Trophoblast cell (in vitro differentiated cells and primary cell): Measurements from ENCODE around the gene SRR.
"Not testable (repeated sequence)": the region's sequence is repeated elsewhere in the genome, so short reads cannot be mapped to it uniquely, and the experiment has no call there.

ENCODE experiments used
- DNase-seq, 2 donors: peaks; one replicate each; pipeline ENCODE4 v3.0.0-alpha.2; 2016
- H2AFZ ChIP-seq: 2 replicates; pipeline ENCODE4 v1.6.1; 2013; ENCODE audit warnings: low read length, moderate library complexity, mild to moderate bottlenecking; ENCODE audit not compliant: insufficient read depth, poor library complexity
- H2AK5ac ChIP-seq: 2 replicates; pipeline ENCODE4 v1.6.1; 2013; ENCODE audit warnings: mild to moderate bottlenecking, low read length
- H2BK120ac ChIP-seq: 2 replicates; pipeline ENCODE4 v1.6.1; 2013; ENCODE audit warnings: low read length, mild to moderate bottlenecking, moderate library complexity; ENCODE audit not compliant: insufficient read depth, poor library complexity
- H2BK12ac ChIP-seq: 2 replicates; pipeline ENCODE4 v1.6.1; 2013; ENCODE audit warnings: mild to moderate bottlenecking, low read length, moderate library complexity
- H2BK5ac ChIP-seq: 2 replicates; pipeline ENCODE4 v1.6.1; 2013; ENCODE audit warnings: low read length, low read depth, moderate library complexity, mild to moderate bottlenecking; ENCODE audit not compliant: poor library complexity
- H3K14ac ChIP-seq: 2 replicates; pipeline ENCODE4 v1.6.1; 2013; ENCODE audit warnings: mild to moderate bottlenecking, low read length
- H3K18ac ChIP-seq: 2 replicates; pipeline ENCODE4 v1.6.1; 2013; ENCODE audit warnings: mild to moderate bottlenecking, low read length
- H3K23ac ChIP-seq: 2 replicates; pipeline ENCODE4 v1.6.1; 2013; ENCODE audit warnings: low read length
- H3K27ac ChIP-seq: 2 replicates; pipeline ENCODE4 v1.5.1; 2013; ENCODE audit warnings: low read depth, mild to moderate bottlenecking, inconsistent platforms, low read length, moderate library complexity
- H3K27me3 ChIP-seq: 2 replicates; pipeline ENCODE4 v1.6.1; 2013; ENCODE audit warnings: inconsistent platforms, mild to moderate bottlenecking, low read length, moderate library complexity; ENCODE audit not compliant: insufficient read depth
- H3K36me3 ChIP-seq, 2 experiments: 1 replicate in 1 of 2; 2 replicates in 1 of 2; pipeline ENCODE4 v1.6.1; 2013; ENCODE audit warnings: low read length in 2 of 2, mild to moderate bottlenecking in 2 of 2, moderate library complexity in 1 of 2; ENCODE audit not compliant: insufficient read depth in 2 of 2, control insufficient read depth in 1 of 2
- H3K4ac ChIP-seq: 2 replicates; pipeline ENCODE4 v1.6.1; 2013; ENCODE audit warnings: low read depth, mild to moderate bottlenecking, low read length, moderate library complexity
- H3K4me1 ChIP-seq, 2 experiments: 1 replicate in 1 of 2; 2 replicates in 1 of 2; pipeline ENCODE4 v1.6.1; 2013; ENCODE audit warnings: low read length in 2 of 2, mild to moderate bottlenecking in 2 of 2, moderate library complexity in 1 of 2; ENCODE audit not compliant: insufficient read depth in 2 of 2, control insufficient read depth in 1 of 2
- H3K4me2 ChIP-seq: 2 replicates; pipeline ENCODE4 v1.6.1; 2013; ENCODE audit warnings: inconsistent platforms, mild to moderate bottlenecking, low read length, moderate library complexity
- H3K4me3 ChIP-seq: 2 replicates; pipeline ENCODE4 v1.5.1; 2013; ENCODE audit warnings: mild to moderate bottlenecking, low read depth, low read length, inconsistent platforms
- H3K79me1 ChIP-seq: one replicate; pipeline ENCODE4 v1.6.1; 2013; ENCODE audit warnings: low read length
- H3K79me2 ChIP-seq: 2 replicates; pipeline ENCODE4 v1.6.1; 2013; ENCODE audit warnings: low read length, mild to moderate bottlenecking; ENCODE audit not compliant: control insufficient read depth, insufficient read depth, poor library complexity
- H3K9ac ChIP-seq: 2 replicates; pipeline ENCODE4 v1.6.1; 2013; ENCODE audit warnings: mild to moderate bottlenecking, low read length
- H3K9me3 ChIP-seq: 2 replicates; pipeline ENCODE4 v1.6.1; 2013; ENCODE audit warnings: low read depth, mild to moderate bottlenecking, control low read depth, inconsistent platforms, low read length; ENCODE audit not compliant: insufficient read depth
- H4K12ac ChIP-seq: 2 replicates; pipeline ENCODE4 v1.6.1; 2013; ENCODE audit warnings: low read depth, mild to moderate bottlenecking, low read length, moderate library complexity
- H4K8ac ChIP-seq: 2 replicates; pipeline ENCODE4 v1.6.1; 2013; ENCODE audit warnings: low read depth, mild to moderate bottlenecking, low read length, moderate library complexity
- H4K91ac ChIP-seq: one replicate; pipeline ENCODE4 v1.6.1; 2013; ENCODE audit warnings: low read depth, mild to moderate bottlenecking, low read length, moderate library complexity
- WGBS: extraction: QIAGEN DNeasy Blood & Tissue Kit; methylation state at CpG from one replicate; pipeline ENCODE4 v1.1.7; 2013; ENCODE audit warnings: missing lambda C conversion rate; ENCODE audit not compliant: insufficient read length, insufficient coverage; ENCODE audit errors: extremely low coverage; 5-methylcytosine and 5-hydroxymethylcytosine counted together

Gene SRR

DNA sequence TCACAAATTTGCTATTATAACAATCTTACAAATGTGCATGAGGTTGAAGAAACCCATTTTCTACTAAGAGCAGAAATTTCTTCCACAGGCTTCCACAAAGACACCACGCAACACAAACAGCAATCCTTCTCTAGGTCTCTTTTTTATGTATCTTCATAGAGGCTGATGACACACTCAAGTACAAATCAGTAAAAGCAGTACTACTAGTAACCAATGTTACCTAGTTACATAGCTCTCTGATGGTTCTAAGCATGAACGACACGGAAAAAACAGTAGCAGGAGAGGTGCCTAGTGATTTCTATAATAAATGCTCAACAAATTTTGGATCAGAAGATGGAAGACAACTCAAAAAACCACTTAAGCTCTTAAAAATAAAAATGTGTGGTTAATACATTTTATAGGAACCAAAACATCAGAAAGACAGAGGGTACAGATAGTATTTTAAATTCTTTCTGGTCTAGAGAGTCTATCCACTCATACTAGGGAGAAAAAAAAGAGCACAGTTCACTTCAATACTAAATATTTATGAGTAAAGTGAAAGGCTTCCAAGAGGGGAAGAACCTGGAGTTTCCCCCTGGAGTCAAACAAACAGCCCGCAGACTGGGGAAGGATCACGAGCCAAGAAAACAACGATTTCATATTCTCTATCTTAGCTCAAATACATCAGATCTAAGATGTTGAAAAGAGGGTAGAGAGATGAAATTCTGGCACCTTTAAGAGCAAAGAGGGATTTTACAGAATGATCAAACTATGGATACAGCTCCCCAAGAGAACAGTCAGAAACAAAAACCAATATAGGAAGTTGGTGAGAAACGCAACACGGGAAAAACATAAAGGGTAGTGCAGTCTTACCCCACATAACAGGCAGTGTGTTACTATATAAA, 40.3 kb upstream of the SRR start:
- H3K4me1 ChIP-seq, result peaks cover 0 to 5% of the 10 kb centered on the region in 2 experiments
- no peak overlapping the region for H2BK12ac ChIP-seq
- H4K8ac ChIP-seq, result no peak overlapping the region
- no peak overlapping the region for H3K14ac ChIP-seq
- H3K79me1 ChIP-seq, result no peaks in the 10 kb centered on the region
- peaks cover 2 to 4% of the 10 kb centered on the region in 2 experiments for H3K36me3 ChIP-seq
- DNase-seq, result no peak
- H4K91ac ChIP-seq, result no peak overlapping the region
- H3K9ac ChIP-seq, result no peak overlapping the region
- no peak overlapping the region for H4K12ac ChIP-seq
- no peak overlapping the region for H3K4me2 ChIP-seq
- H2BK120ac ChIP-seq, result no peak overlapping the region
- no peak overlapping the region for H3K4me3 ChIP-seq
- H3K23ac ChIP-seq, result no peak overlapping the region
- H3K9me3 ChIP-seq, result no peaks in the 10 kb centered on the region
- no peak overlapping the region for H3K18ac ChIP-seq
- no CpG with 5 or more reads among the region's 8 CpGs for WGBS
- H3K79me2 ChIP-seq, result no peaks in the 10 kb centered on the region
- H3K4ac ChIP-seq, result no peak overlapping the region
- H2AFZ ChIP-seq, result no peak overlapping the region
- no peak overlapping the region for H2AK5ac ChIP-seq
- H2BK5ac ChIP-seq, result no peak overlapping the region
- no peaks in the 10 kb centered on the region for H3K27me3 ChIP-seq
- H3K27ac ChIP-seq, result no peak overlapping the region

DNA sequence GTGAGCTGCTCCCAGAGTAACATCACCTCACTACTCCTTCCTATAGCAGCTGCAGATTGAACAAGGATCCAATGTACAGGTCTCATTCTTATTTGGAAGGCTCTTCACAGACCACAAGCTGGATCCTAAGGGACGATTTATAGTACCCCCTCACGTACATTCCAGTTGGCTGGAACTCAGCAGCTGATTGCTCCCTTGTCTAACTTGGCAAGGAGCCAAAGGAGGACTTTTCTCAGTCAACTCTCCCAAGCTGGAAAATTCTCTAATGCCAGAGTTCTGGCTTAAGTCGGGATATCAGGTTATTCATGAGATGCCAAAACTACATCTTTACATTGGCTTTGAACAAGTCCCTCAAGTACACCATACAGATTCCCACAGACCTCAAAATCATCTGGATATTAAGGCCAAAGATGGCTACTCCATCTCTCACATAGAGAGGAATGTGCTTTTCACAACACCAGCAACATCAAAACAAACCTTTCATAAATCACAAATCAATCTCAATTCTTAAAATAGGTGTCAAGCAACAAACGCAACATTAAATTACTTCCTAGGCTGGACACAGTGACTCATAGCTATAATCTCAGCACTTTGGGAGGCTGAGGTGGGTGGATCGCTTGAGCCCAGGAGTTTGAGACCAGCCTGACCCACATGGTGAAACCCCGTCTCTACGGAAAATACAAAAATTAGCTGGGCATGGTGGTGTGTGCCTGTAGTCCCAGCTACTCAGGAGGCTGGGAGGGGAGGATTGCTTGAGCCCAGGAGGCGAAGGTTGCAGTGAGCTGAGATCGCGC, 39.5 kb upstream of the SRR start:
- Histone ChIP-seq H2BK5ac (no peak overlapping the region), H3K9me3 (no peaks in the 10 kb centered on the region), H4K91ac (no peak overlapping the region), H3K79me1 (no peaks in the 10 kb centered on the region), H3K23ac (no peak overlapping the region), H3K18ac (no peak overlapping the region), H3K27me3 (no peaks in the 10 kb centered on the region), H2AK5ac (no peak overlapping the region), H3K4me3 (no peak overlapping the region), H3K4me1 (peaks cover 0 to 5% of the 10 kb centered on the region in 2 experiments), H3K4ac (no peak overlapping the region), H3K27ac (no peak overlapping the region), H4K8ac (no peak overlapping the region), H2BK120ac (no peak overlapping the region), H4K12ac (no peak overlapping the region), H2AFZ (no peak overlapping the region), H2BK12ac (no peak overlapping the region), H3K4me2 (no peak overlapping the region), H3K14ac (no peak overlapping the region), H3K36me3 (peaks cover 2 to 4% of the 10 kb centered on the region in 2 experiments), H3K79me2 (no peaks in the 10 kb centered on the region), H3K9ac (no peak overlapping the region)
- 100% methylated on average over 1 of the region's 10 CpGs for WGBS
- no peak for DNase-seq

DNA sequence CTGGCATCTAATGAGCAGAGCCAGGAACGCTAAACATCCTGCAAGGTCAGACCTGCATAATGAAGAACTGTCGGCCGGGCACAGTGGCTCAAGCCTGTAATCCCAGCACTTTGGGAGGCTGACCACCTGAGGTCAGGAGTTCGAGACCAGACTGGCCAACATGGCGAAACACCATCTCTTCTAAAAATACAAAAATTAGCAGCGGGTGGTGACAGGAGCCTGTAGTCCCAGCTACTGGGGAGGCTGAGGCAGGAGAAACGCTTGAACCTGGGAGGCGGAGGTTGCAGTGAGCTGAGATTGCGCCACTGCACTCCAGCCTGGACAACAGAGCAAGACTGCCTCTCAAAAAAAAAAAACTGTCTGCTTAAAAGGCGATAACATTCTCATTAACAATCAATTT, 38.6 kb upstream of the SRR start:
- not testable (repeated sequence) for H4K91ac ChIP-seq, H2BK120ac ChIP-seq, H3K9me3 ChIP-seq, H2BK5ac ChIP-seq, H2AFZ ChIP-seq, H3K14ac ChIP-seq, H3K4ac ChIP-seq, H3K18ac ChIP-seq, H4K8ac ChIP-seq, H3K4me2 ChIP-seq, H3K9ac ChIP-seq, H3K4me1 ChIP-seq, H3K27me3 ChIP-seq, H3K79me1 ChIP-seq, H3K23ac ChIP-seq, H2AK5ac ChIP-seq, H4K12ac ChIP-seq, H2BK12ac ChIP-seq, DNase-seq, H3K27ac ChIP-seq, H3K79me2 ChIP-seq, H3K36me3 ChIP-seq, H3K4me3 ChIP-seq
- no CpG with 5 or more reads among the region's 10 CpGs for WGBS

DNA sequence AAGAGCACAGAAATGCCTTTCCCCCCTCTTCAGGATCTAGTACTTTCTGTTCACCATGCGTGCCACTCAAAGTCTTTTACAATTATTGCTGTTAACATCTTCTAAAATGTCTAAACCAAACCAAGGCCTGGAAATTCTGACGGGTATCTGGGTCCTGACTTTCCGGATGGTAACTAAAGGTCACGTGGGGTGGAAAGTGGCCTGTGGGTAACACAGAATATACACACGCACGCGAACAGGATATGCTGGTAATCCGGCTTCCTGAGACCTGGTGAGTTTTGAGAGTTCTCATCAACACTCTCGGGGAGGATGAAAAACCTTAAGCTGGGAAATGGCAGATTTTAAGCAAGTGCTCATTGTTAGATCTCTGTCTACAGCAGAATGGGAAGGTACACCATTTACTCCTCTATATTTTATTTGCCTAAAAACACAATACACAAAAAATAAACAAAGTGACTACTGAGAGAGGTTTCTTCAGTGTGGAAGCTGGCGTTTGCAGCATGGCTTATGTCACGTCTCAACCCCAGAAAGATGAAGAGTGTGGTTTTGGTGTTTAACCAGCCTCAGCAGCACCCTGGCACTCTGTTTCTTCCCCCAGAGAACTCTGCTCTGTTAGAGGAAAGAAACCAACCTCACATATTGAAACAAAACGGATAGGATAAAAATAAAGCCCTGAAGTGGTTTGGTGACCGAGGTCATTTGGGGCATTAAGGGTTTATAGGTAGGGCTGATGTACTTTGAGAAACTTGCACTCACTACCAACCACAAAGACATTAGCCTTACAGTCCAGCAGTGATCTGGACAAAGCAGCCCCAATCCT, 37.5 kb upstream of the SRR start:
- DNase-seq, result no peak
- Histone ChIP-seq H3K9ac (no peak overlapping the region), H3K4ac (no peak overlapping the region), H4K12ac (no peak overlapping the region), H3K14ac (no peak overlapping the region), H3K4me2 (no peak overlapping the region), H2BK120ac (no peak overlapping the region), H3K9me3 (no peaks in the 10 kb centered on the region), H3K27me3 (no peaks in the 10 kb centered on the region), H2BK12ac (no peak overlapping the region), H2AFZ (no peak overlapping the region), H4K91ac (no peak overlapping the region), H3K79me2 (no peaks in the 10 kb centered on the region), H3K4me1 (no peaks in the 10 kb centered on the region), H3K23ac (no peak overlapping the region), H2AK5ac (no peak overlapping the region), H3K27ac (no peak overlapping the region), H3K79me1 (no peaks in the 10 kb centered on the region), H2BK5ac (no peak overlapping the region), H4K8ac (no peak overlapping the region), H3K4me3 (no peak overlapping the region), H3K36me3 (peaks cover 4 to 6% of the 10 kb centered on the region in 2 experiments), H3K18ac (no peak overlapping the region)
- no CpG with 5 or more reads among the region's 13 CpGs for WGBS
